Keratinocyte (primary cell): ENCODE measurements around the gene EYS. TPM values are rescaled to one million over a fixed set of nuclear protein-coding genes. Genes with fewer than 3 reads are reported as not detected.

Experiments used
- DNase-seq: peaks from one replicate; pipeline ENCODE4 v3.0.0-alpha.2; 2011; ENCODE audit warnings: low read depth, missing footprints, low spot score
- FAIRE-seq: peaks from 2 replicates; lab custom pipeline; 2011; peaks lifted over from hg19 to GRCh38; lab: Jason Lieb, UNC
- H2AFZ ChIP-seq: 2 replicates; pipeline ENCODE4 v1.6.0; 2012; ENCODE audit warnings: low read length, control low read depth, inconsistent platforms; ENCODE audit not compliant: control insufficient read depth
- H3K27ac ChIP-seq: 2 replicates; pipeline ENCODE4 v1.5.1; 2011; ENCODE audit warnings: low read length; ENCODE audit not compliant: control insufficient read depth, insufficient read depth
- H3K27me3 ChIP-seq: 3 replicates; pipeline ENCODE4 v1.6.0; 2011; ENCODE audit warnings: low read length; ENCODE audit not compliant: control insufficient read depth, insufficient read depth; ENCODE audit errors: extremely low read depth
- H3K36me3 ChIP-seq, 2 experiments: 2 replicates in 1 of 2; 3 replicates in 1 of 2; pipeline ENCODE4 v1.5.1; 2011; ENCODE audit warnings: low read length in 2 of 2, mild to moderate bottlenecking in 1 of 2; ENCODE audit not compliant: control insufficient read depth in 2 of 2, insufficient read depth in 2 of 2; ENCODE audit errors: extremely low read depth in 1 of 2
- H3K4me1 ChIP-seq: 3 replicates; pipeline ENCODE4 v1.5.1; 2011; ENCODE audit warnings: low read length; ENCODE audit not compliant: control insufficient read depth, insufficient read depth; ENCODE audit errors: extremely low read depth
- H3K4me2 ChIP-seq: 3 replicates; pipeline ENCODE4 v1.6.0; 2011; ENCODE audit warnings: low read depth, low read length; ENCODE audit not compliant: control insufficient read depth, insufficient read depth; ENCODE audit errors: extremely low read depth
- H3K4me3 ChIP-seq, 3 experiments: fragments of 200-600 bp in 1 of 3; sonication (generic) in 1 of 3; 2 replicates in 2 of 3; 3 replicates in 1 of 3; pipeline ENCODE4 v1.5.1; 2011 to 2016; ENCODE audit warnings: low read length in 3 of 3, mild to moderate bottlenecking in 3 of 3, control low read depth in 2 of 3, inconsistent platforms in 1 of 3, low read depth in 1 of 3, mixed read lengths in 1 of 3, mixed run types in 1 of 3, moderate library complexity in 1 of 3; ENCODE audit not compliant: control insufficient read depth in 2 of 3, insufficient read depth in 2 of 3; ENCODE audit errors: extremely low read depth in 1 of 3
- H3K79me2 ChIP-seq: 2 replicates; pipeline ENCODE4 v1.6.0; 2012; ENCODE audit warnings: low read length; ENCODE audit not compliant: control insufficient read depth, insufficient read depth
- H3K9ac ChIP-seq: 3 replicates; pipeline ENCODE4 v1.6.0; 2011; ENCODE audit warnings: low read length; ENCODE audit not compliant: control insufficient read depth, insufficient read depth; ENCODE audit errors: extremely low read depth
- H3K9me1 ChIP-seq: 3 replicates; pipeline ENCODE4 v1.6.0; 2011; ENCODE audit warnings: low read length; ENCODE audit not compliant: control insufficient read depth, insufficient read depth; ENCODE audit errors: extremely low read depth
- H3K9me3 ChIP-seq: 2 replicates; pipeline ENCODE4 v1.5.1; 2012; ENCODE audit warnings: low read depth, low read length; ENCODE audit not compliant: control insufficient read depth
- H4K20me1 ChIP-seq: 3 replicates; pipeline ENCODE4 v1.6.0; 2011; ENCODE audit warnings: low read length; ENCODE audit not compliant: control insufficient read depth, insufficient read depth; ENCODE audit errors: extremely low read depth
- CTCF ChIP-seq, 3 experiments: IDR thresholded peaks in 1 of 3; conservative IDR thresholded peaks in 1 of 3; optimal IDR thresholded peaks in 1 of 3; 2 replicates in 2 of 3; 3 replicates in 1 of 3; pipeline versions ENCODE3 to v1.5.1; 2011; ENCODE audit warnings: low read length in 3 of 3, mild to moderate bottlenecking in 3 of 3, moderate library complexity in 2 of 3, control low read depth in 1 of 3, inconsistent platforms in 1 of 3; ENCODE audit not compliant: insufficient read depth in 2 of 3; ENCODE audit errors: extremely low read depth in 1 of 3
- EZH2 ChIP-seq: IDR thresholded peaks from one replicate; pipeline ENCODE4 v1.6.1; 2012; ENCODE audit warnings: inconsistent platforms, mild to moderate bottlenecking, low read length, moderate library complexity
- dilution Hi-C: fragments of 300-500 bp; cut with MboI; formaldehyde crosslinking; loops from one replicate; pipeline ENCODE4 v1.7.0; 2020; ENCODE audit warnings: low sequenced_read_pairs; ENCODE audit not compliant: extremely low pct_ligation_motif_present
- polyA plus RNA-seq, 5 experiments: library from polyadenylated mRNA; depleted of rRNA in 3 of 5; stranded (reverse) in 3 of 5; stranded (forward) in 1 of 5; unstranded in 1 of 5; fragments of >200 nt; gene quantifications; 1 replicate in 1 of 5; 2 replicates in 3 of 5; 3 replicates in 1 of 5; pipeline versions ENCODE4 v1.2.1 to v1.2.3, GENCODE V29; 2011 to 2012; ENCODE audit warnings: missing spikeins in 2 of 5, low read depth in 1 of 5, low replicate concordance in 1 of 5

Gene EYS
- polyA plus RNA-seq, 1 donor (not counting 4 experiments of a cell fraction or from before 2014, with no cell fraction given), result 0.34 TPM

GRCh38 chr6:63690221-63690620 lies 2016.8 kb downstream of the EYS start:
- Histone ChIP-seq H3K9me1 (no peaks in the 10 kb centered on the region), H3K4me2 (no peak overlapping the region), H3K79me2 (no peaks in the 10 kb centered on the region), H3K27me3 (no peaks in the 10 kb centered on the region), H4K20me1 (no peaks in the 10 kb centered on the region), H3K36me3 (peaks cover 0 to 3% of the 10 kb centered on the region in 2 experiments), H3K4me3 (no peak overlapping the region), H3K9ac (no peak overlapping the region), H3K4me1 (no peaks in the 10 kb centered on the region), H3K27ac (no peak overlapping the region), H3K9me3 (no peaks in the 10 kb centered on the region), H2AFZ (no peak overlapping the region)
- TF ChIP-seq CTCF (optimal IDR thresholded peaks at IDR 0.05 in 1 of 3, IDR thresholded peaks at IDR 0.05 in 1 of 3, conservative IDR thresholded peaks at IDR 0.05 in 1 of 3; ENCODE audit: extremely low read depth in 1 of 3, insufficient read depth in 2 of 3, low read length in 3 of 3) (no peak), EZH2 (no peak)
- DNase-seq (no peak), FAIRE-seq (no peak)
- dilution Hi-C loops, result no loop called here

DNA sequence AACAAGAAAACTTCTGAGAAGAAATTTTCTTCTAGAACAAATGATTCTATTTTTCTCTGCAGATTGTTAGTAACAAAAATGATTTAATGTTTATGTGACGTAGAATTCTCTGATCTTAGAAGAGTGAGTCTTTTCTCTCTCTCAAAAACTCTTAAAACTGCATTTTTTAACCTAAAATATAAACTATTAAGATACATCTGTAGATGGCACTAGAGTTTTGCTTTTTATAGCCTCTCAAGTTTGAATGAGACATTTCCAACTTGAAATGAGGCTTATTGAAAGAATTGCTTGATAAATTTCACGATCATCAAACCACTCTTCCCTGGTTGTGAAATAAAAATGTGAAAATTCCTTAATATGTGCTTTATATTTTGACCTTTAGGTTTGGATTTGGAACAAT lies 2017.6 kb downstream of the EYS start:
- no peak overlapping the region for H2AFZ ChIP-seq
- H3K27me3 ChIP-seq, result no peaks in the 10 kb centered on the region
- H3K4me1 ChIP-seq, result no peaks in the 10 kb centered on the region
- FAIRE-seq (no peak), DNase-seq (no peak)
- H3K27ac ChIP-seq, result no peak overlapping the region
- no peak overlapping the region for H3K9ac ChIP-seq
- no peaks in the 10 kb centered on the region for H3K9me1 ChIP-seq
- no peaks in the 10 kb centered on the region for H3K79me2 ChIP-seq
- no peaks in the 10 kb centered on the region for H3K9me3 ChIP-seq
- H4K20me1 ChIP-seq, result no peaks in the 10 kb centered on the region
- H3K36me3 ChIP-seq, result peaks cover 0 to 3% of the 10 kb centered on the region in 2 experiments
- no peak overlapping the region for H3K4me2 ChIP-seq
- H3K4me3 ChIP-seq, result no peak overlapping the region
- dilution Hi-C loops, result no loop called here
- TF ChIP-seq CTCF (optimal IDR thresholded peaks at IDR 0.05 in 1 of 3, IDR thresholded peaks at IDR 0.05 in 1 of 3, conservative IDR thresholded peaks at IDR 0.05 in 1 of 3; ENCODE audit: extremely low read depth in 1 of 3, insufficient read depth in 2 of 3, low read length in 3 of 3) (no peak), EZH2 (no peak)
